T-helper 17 cell (primary cell): ENCODE measurements around the gene ERVK3-1. TPM values are rescaled to one million over a fixed set of nuclear protein-coding genes. Genes with fewer than 3 reads are reported as not detected.
"Not testable (repeated sequence)": the region's sequence is repeated elsewhere in the genome, so short reads cannot be mapped to it uniquely, and the experiment has no call there.

Experiments
- ATAC-seq: fragments of 150-1000 bp; cut with Tn5 transposase; 2 replicates; pipeline ENCODE4 v1.10.0; 2021; ENCODE audit warnings: mild to moderate bottlenecking, moderate library complexity
- DNase-seq, 3 donors: peaks; one replicate each; pipeline versions ENCODE4 v3.0.0 to v3.0.0-alpha.2; 2020 to 2021
- H3K9me3 ChIP-seq: one replicate; pipeline ENCODE4 v1.7.0; 2013; ENCODE audit warnings: low read length, mild to moderate bottlenecking; ENCODE audit not compliant: control insufficient read depth, poor library complexity, severe bottlenecking
- H3K27ac Mint-ChIP-seq: one replicate; pipeline ENCODE4 v1.8.0; 2022; ENCODE audit warnings: mild to moderate bottlenecking, moderate library complexity, mixed read lengths
- H3K27me3 Mint-ChIP-seq: one replicate; pipeline ENCODE4 v1.8.0; 2022; ENCODE audit warnings: mixed read lengths
- H3K36me3 Mint-ChIP-seq: one replicate; pipeline ENCODE4 v1.8.0; 2022; ENCODE audit warnings: low read depth, mixed read lengths
- H3K4me1 Mint-ChIP-seq: one replicate; pipeline ENCODE4 v1.8.0; 2022; ENCODE audit warnings: mild to moderate bottlenecking, mixed read lengths
- H3K4me3 Mint-ChIP-seq: one replicate; pipeline ENCODE4 v1.8.0; 2022; ENCODE audit warnings: mild to moderate bottlenecking, moderate library complexity, mixed read lengths
- total RNA-seq, 4 donors: library from RNA in 2 of 4; stranded (reverse) in 2 of 4; gene quantifications; one replicate each; pipeline ENCODE4 v1.2.3 and lab custom pipeline; 2022 to 2026

ERVK3-1 gene
- total RNA-seq, 2 donors from 2014 or later: 108 to 110 TPM

DNA sequence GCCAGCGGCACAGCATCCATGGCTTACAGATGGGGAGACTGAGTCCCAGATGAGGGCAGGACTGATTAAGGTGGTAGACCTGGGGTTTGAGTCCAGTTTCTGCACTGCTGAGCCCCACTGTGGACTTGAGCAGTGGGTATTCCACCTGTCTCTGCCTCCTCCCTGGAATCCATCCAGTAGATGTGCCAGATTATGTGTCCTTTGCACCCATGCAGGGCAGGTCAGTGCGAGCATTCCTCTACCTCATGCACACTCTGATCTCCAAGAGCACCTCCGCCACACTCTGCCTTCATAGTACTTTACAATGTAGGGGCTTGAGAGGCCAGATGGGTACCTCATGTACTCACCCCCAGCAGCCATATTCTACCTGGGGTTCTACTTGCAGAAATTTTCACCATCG is 31.6 kb downstream of the ERVK3-1 start:
- no peaks in the 10 kb centered on the region for H3K27me3 Mint-ChIP-seq
- H3K4me1 Mint-ChIP-seq: peaks cover 5% of the 10 kb centered on the region
- H3K4me3 Mint-ChIP-seq: no peak overlapping the region
- H3K36me3 Mint-ChIP-seq: peaks cover 7% of the 10 kb centered on the region
- H3K9me3 ChIP-seq: no peaks in the 10 kb centered on the region
- DNase-seq: no peak
- ATAC-seq: no peak
- H3K27ac Mint-ChIP-seq: no peak overlapping the region

DNA sequence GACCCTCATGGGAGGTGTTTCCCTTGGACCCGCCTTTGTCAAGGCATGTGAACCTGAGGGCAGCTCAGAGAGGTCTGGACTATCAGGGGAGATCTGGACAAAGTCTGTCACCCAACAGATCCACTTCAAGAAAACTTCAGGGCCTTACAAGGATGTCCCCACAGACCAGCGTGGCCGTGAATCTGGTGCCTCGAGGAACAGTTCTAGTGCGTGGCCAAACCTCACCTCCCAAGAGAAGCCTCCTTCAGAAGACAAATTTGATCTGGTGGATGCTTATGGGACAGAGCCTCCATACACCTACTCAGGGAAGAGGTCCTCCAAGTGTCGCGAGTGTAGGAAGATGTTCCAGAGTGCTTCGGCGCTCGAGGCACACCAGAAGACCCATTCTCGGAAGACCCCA is 33.2 kb downstream of the ERVK3-1 start:
- H3K4me3 Mint-ChIP-seq: no peak overlapping the region
- ATAC-seq: no peak

DNA sequence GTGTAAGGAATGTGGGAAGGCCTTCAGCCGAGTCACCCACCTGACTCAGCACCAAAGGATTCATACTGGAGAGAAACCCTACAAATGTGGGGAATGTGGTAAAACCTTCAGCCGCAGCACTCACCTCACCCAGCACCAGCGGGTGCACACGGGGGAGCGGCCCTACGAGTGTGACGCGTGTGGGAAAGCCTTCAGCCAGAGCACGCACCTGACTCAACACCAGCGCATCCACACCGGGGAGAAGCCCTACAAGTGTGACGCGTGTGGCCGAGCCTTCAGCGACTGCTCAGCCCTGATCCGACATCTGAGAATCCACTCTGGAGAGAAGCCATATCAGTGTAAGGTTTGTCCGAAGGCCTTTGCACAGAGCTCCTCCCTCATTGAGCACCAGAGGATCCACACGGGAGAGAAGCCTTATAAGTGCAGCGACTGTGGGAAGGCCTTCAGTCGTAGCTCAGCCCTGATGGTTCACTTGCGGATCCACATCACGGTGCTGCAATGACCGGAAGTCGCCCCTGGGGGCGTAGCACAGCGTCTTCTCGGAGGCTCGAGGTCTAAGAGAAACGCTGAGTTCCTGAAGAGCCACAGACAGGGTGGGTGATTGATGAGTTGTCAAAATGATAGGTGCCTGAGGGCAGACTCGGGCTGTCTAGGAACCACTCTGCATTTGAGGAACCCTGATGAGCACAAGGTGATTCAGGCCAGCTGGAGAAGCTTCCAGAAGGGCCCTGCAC is 33.8 kb downstream of the ERVK3-1 start:
- no peaks in the 10 kb centered on the region for H3K9me3 ChIP-seq
- no peak overlapping the region for H3K27ac Mint-ChIP-seq
- DNase-seq (no peak), ATAC-seq (no peak)
- no peak overlapping the region for H3K4me3 Mint-ChIP-seq
- no peaks in the 10 kb centered on the region for H3K27me3 Mint-ChIP-seq
- H3K4me1 Mint-ChIP-seq: peaks cover 4% of the 10 kb centered on the region
- H3K36me3 Mint-ChIP-seq: peaks cover 9% of the 10 kb centered on the region

More for the DNA sequence above, 33.2 kb downstream of the ERVK3-1 start:
- H3K9me3 ChIP-seq: no peaks in the 10 kb centered on the region
- peaks cover 9% of the 10 kb centered on the region for H3K36me3 Mint-ChIP-seq
- H3K4me1 Mint-ChIP-seq: peaks cover 4% of the 10 kb centered on the region
- DNase-seq: no peak
- no peaks in the 10 kb centered on the region for H3K27me3 Mint-ChIP-seq
- H3K27ac Mint-ChIP-seq: no peak overlapping the region

DNA sequence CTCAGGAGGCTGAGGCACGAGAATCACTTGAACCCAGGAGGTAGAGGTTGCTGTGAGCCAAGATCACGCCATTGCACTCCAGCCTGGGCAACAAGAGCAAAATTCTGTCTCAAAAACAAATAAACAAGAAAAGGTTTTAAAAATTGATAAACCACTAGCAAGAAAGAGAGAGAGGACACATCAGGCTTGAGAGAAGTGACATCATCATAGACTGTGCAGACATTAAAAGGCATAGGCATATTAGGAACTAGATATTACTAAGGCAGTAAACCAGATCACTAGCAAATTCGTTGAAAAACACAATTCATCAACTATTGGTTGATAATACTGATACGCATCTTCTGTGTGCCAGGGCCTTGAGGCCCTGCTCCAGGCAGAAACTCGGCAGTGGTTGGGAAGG is 40.4 kb downstream of the ERVK3-1 start:
- DNase-seq (no peak), ATAC-seq (no peak)
- peaks cover 10% of the 10 kb centered on the region for H3K36me3 Mint-ChIP-seq
- peak overlapping the region; percentile 91 for H3K4me3 Mint-ChIP-seq
- no peaks in the 10 kb centered on the region for H3K9me3 ChIP-seq
- no peaks in the 10 kb centered on the region for H3K27me3 Mint-ChIP-seq
- H3K27ac Mint-ChIP-seq: peak overlapping the region; percentile 39
- peaks cover 15% of the 10 kb centered on the region for H3K4me1 Mint-ChIP-seq

DNA sequence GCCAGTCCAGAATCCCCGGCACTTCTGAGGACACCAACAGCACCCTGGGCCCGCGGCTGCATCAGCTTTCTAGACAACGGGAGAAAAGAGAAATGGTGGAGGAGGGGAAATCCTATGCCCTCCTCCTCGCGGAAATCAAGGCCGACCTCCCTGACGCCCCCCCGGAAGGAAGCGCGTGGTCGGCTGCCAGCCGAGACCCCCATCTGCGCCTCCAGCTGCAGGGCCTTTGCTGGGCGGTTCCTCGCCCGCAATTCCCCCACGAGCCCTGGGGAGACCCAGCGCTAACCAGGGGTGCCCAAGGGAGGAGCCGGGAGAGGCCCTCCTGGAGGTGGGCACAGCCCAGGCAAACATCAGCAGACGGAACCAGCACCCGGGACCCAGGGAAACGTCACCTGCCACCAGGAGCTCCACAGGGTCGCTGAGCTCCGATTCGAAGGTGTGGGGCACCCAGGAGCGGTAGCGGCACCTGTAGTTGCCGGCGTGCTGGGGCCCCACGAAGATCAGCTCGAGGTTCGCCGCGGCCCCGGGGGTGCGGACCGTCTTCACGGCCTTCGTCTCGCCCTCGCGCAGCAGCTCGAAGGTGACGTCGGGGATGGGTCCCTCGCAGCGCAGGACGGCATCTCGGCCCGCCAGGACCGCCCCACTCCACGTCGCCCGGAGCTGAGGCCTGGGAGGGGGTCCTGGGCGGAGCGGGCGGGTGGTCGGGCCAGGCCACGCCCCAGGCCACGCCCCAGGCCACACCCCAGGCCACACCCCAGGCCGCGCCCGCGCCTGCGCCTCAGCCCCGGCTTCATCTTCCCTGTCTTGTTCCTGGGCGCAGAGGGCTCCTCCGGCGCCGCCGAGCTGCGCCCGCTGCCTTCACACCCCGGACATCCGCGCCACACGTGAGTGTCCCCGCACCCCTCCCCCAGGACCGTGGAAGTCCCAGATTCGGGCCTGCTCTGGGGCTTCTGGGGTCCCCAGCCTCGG is 42.1 kb downstream of the ERVK3-1 start:
- Mint-ChIP-seq H3K27ac (peak overlapping the region; percentile 85), H3K4me1 (peaks cover 15% of the 10 kb centered on the region), H3K36me3 (peaks cover 6% of the 10 kb centered on the region), H3K4me3 (peak overlapping the region; percentile 91), H3K27me3 (no peaks in the 10 kb centered on the region)
- H3K9me3 ChIP-seq: no peaks in the 10 kb centered on the region
- ATAC-seq: peak; percentile 94
- peak; percentile 56 to 63 (median 63) for DNase-seq

DNA sequence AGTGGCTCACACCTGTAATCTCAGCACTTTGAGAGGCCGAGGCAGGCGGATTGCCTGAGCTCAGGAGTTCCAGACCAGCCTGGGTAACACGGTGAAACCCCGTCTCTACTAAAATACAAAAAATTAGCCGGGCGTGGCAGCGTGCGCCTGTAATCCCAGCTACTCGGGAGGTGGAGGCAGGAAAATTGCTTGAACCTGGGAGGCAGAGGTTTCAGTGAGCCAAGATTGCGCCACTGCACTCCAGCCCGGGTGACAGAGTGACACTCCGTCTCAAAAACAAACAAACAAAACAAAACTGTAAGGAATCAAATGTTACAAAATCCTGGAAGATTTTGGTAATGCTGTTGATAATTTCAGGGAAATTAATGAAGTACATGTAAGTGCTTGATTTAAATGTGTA is 42.9 kb downstream of the ERVK3-1 start:
- H3K27me3 Mint-ChIP-seq, DNase-seq, H3K9me3 ChIP-seq, H3K36me3 Mint-ChIP-seq: not testable (repeated sequence)
- Mint-ChIP-seq H3K27ac (peak overlapping the region; percentile 85), H3K4me1 (peaks cover 15% of the 10 kb centered on the region), H3K4me3 (peak overlapping the region; percentile 91)
- ATAC-seq: peak; percentile 12

DNA sequence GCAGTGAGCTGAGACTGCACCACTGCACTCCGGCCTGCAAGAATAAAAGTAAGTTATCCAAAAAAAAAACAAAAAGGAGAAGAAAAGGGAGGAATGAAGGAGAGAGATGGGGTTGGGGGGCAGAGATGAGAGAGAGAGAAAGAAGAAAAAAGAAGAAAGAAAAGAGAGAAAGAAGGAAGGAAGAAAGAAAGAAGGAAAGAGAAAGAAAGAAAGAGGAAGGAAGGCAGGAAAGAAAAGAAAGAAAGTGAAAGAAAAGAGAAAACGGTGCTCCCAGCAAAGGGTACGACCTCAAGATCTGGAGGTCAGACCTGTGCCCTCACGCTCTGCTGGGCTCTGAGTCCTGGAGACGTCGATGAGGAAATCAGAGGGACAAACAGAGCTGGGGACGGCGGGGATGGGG is 44.4 kb downstream of the ERVK3-1 start:
- ATAC-seq (no peak), DNase-seq (no peak)
- H3K27ac Mint-ChIP-seq: no peak overlapping the region
- peaks cover 15% of the 10 kb centered on the region for H3K4me1 Mint-ChIP-seq
- H3K4me3 Mint-ChIP-seq: peak overlapping the region; percentile 53
- no peaks in the 10 kb centered on the region for H3K9me3 ChIP-seq
- H3K27me3 Mint-ChIP-seq: no peaks in the 10 kb centered on the region
- H3K36me3 Mint-ChIP-seq: peaks cover 4% of the 10 kb centered on the region

DNA sequence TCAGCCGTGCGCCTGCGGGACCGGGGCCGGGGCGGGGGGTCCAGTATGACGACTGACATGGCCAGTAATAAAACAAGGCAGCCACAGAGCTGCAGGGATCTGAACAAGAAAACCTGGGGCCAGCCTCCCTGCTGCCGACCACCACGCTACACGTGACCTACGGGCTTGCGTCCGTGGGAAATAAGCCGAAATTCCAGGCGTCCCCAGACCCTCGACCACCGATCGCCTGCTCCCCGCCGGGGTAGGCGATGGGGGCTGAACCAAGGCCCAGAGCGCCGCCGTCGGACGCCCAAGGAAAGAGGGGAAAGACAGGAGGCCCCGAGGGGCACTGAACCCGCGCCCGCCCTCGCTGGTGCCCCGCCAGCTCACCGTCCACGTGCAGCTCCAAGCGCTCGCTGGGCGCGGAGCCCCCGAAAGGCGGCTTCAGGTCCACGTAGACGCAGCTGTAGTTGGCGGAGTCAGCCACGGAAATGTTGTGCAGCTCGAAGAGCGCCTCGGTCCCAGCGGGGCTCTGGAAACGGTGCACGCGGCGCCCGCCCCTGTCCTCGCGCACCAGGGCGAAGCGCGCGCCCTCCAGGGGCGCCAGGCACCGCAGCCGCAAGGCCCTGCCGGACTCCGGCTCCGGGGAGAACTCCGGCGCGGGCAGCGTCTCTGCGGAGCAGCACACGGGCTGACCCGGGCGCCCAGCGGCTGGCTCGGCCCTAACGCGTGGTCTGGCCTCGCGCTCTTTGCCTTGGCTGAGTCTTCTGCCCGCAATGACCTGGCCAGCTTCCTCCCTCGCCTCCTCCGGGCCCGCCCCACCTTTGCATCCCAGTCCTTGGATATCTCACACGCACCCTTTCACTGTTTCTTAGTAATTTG is 45.1 kb downstream of the ERVK3-1 start:
- H3K4me3 Mint-ChIP-seq: peak overlapping the region; percentile 53
- no peak for DNase-seq

DNA sequence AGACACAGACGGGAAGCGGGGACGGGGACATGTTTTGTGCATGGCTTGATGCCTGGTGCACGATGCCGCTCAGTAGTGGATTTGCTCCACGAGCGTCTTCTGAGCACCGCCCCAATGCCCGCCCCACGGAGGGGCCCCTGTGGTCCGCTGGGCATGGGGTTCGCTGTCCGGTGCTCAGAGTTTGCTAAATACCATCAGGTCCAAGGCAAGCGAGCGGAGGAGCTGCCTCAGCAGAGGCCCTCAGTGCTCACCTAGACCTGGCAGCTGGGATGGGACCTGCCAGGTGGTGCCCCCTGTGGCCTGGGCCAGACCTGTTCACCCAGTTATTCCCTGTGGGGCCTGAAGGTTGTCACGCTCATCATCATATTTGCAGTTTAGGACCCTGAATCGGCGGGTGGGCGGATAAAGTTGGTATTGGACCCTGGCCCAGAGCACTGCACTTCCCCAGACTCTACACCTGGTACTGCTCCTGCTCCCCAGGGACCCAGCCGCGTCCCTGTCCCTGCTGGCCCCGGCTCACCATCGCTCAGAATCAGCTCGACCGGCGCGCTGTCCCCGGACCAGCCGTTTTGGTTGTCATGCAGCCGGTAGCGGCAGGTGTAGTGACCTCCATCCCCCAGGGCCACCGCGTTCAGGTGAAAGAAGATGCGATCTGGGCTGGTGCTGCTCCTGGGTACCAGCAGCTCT is 45.8 kb downstream of the ERVK3-1 start:
- ATAC-seq: no peak
- Mint-ChIP-seq H3K4me1 (peaks cover 9% of the 10 kb centered on the region), H3K4me3 (no peak overlapping the region)

More for the DNA sequence above, 45.1 kb downstream of the ERVK3-1 start:
- no peak for ATAC-seq
- Mint-ChIP-seq H3K27ac (no peak overlapping the region), H3K36me3 (peaks cover 4% of the 10 kb centered on the region), H3K4me1 (peaks cover 15% of the 10 kb centered on the region), H3K27me3 (no peaks in the 10 kb centered on the region)
- no peaks in the 10 kb centered on the region for H3K9me3 ChIP-seq

DNA sequence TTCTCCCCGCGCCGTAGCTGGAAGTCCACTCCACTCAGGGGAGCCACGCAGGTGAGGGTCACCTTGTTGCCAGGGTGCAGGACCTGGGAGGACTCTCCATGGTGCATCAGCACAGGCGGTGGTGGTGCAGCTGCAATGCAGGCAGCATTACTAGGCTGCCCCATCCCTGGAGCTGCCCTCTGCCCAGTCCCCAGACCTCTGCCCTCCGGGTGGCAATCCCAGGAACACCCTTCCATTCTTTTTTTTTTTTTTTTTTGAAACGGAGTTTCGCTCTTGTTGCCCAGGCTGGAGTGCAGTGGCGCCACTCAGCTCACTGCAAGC is 46.3 kb downstream of the ERVK3-1 start:
- Mint-ChIP-seq H3K4me1 (peaks cover 9% of the 10 kb centered on the region), H3K4me3 (no peak overlapping the region), H3K27me3 (no peaks in the 10 kb centered on the region), H3K27ac (no peak overlapping the region), H3K36me3 (peaks cover 4% of the 10 kb centered on the region)
- ATAC-seq (no peak), DNase-seq (no peak)
- H3K9me3 ChIP-seq: no peaks in the 10 kb centered on the region

More for the DNA sequence above, 45.8 kb downstream of the ERVK3-1 start:
- H3K36me3 Mint-ChIP-seq: peaks cover 4% of the 10 kb centered on the region
- no peaks in the 10 kb centered on the region for H3K27me3 Mint-ChIP-seq
- H3K9me3 ChIP-seq: no peaks in the 10 kb centered on the region
- no peak overlapping the region for H3K27ac Mint-ChIP-seq
- no peak for DNase-seq

DNA sequence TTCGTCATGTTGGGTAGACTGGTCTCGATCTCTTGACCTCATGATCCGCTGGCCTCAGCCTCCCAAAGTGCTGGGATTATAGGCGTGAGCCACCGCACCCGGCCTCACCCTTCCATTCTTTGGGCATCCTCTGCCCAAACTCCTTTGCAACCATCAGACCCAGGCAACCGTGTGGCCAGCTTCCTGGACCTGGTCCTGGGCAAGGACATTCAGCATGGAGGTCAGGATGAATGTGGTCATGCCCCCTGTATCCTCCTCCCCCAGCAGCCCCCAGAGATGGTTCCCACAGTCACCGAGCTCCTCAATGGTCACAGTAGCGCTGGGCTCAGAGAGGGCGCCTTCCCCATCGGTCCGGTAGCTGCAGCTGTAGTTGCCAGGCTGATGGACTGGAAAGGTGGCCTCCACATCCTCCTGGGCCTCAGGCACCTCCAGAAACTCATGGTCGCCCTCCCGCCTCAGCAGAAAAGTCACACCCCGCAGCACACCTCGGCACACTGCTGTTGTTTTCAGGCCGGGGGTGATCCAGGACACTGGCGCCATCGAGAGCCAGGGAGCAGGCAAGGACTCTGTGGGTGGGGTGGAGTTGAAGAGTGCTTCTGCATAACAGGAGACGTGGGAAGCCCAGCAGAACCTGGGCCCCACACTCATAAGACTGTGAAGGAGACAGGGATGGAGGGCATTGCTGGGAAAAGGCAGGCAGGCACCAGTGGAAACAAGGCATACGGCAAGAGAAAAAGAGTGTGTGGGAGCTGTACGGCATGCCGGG is 47.0 kb downstream of the ERVK3-1 start:
- no peaks in the 10 kb centered on the region for H3K9me3 ChIP-seq
- Mint-ChIP-seq H3K36me3 (peaks cover 4% of the 10 kb centered on the region), H3K4me1 (peaks cover 6% of the 10 kb centered on the region), H3K27me3 (no peaks in the 10 kb centered on the region), H3K27ac (no peak overlapping the region), H3K4me3 (no peak overlapping the region)
- ATAC-seq: no peak
- DNase-seq: no peak
